Suprapubic skin (tissue), 4 donors: ENCODE data around the gene SLC16A2. TPM values are rescaled to one million over a fixed set of nuclear protein-coding genes. Genes with fewer than 3 reads are reported as not detected.
"Not testable (repeated sequence)": the region's sequence is repeated elsewhere in the genome, so short reads cannot be mapped to it uniquely, and the experiment has no call there.

Experiments
- DNase-seq, 2 donors: peaks; one replicate each; pipeline ENCODE4 v3.0.0-alpha.2; 2019; ENCODE audit warnings: low spot score in 2 of 2
- H3K27ac ChIP-seq: fragments of 200-600 bp; sonication (generic); one replicate; pipeline ENCODE4 v1.5.1; 2019
- H3K27me3 ChIP-seq: fragments of 200-600 bp; sonication (generic); one replicate; pipeline ENCODE4 v1.5.1; 2019
- H3K36me3 ChIP-seq: fragments of 200-600 bp; sonication (generic); one replicate; pipeline ENCODE4 v1.5.1; 2019
- H3K4me1 ChIP-seq: fragments of 200-600 bp; sonication (generic); one replicate; pipeline ENCODE4 v1.5.1; 2019
- H3K4me3 ChIP-seq: fragments of 200-600 bp; sonication (generic); one replicate; pipeline ENCODE4 v1.5.1; 2019; ENCODE audit warnings: mild to moderate bottlenecking
- H3K9me3 ChIP-seq: fragments of 200-600 bp; sonication (generic); one replicate; pipeline ENCODE4 v1.5.1; 2019
- EP300 ChIP-seq: sonication (generic); formaldehyde crosslinking; IDR thresholded peaks from one replicate; pipeline ENCODE4 v1.6.1; 2017; ENCODE audit warnings: antibody characterized with exemption
- POLR2A ChIP-seq, 2 donors: fragments of 450-650 bp; IDR thresholded peaks; one replicate each; pipeline ENCODE4 v1.6.1; 2017; ENCODE audit warnings: antibody characterized with exemption in 2 of 2, mild to moderate bottlenecking in 2 of 2, moderate library complexity in 2 of 2
- POLR2AphosphoS5 ChIP-seq, 3 donors: sonication (generic); formaldehyde crosslinking; IDR thresholded peaks; one replicate each; pipeline ENCODE4 v1.6.1; 2017; ENCODE audit warnings: antibody characterized with exemption in 3 of 3
- WGBS: methylation state at CpG from one replicate; pipeline ENCODE4 v1.1.5; 2018; 5-methylcytosine and 5-hydroxymethylcytosine counted together
- total RNA-seq, 4 donors: library from RNA; depleted of rRNA; stranded (reverse); fragments of >200 nt; gene quantifications; one replicate each; pipeline ENCODE4 v1.1.0, GENCODE V29; 2016
- TF ChIP-seq, protein P1 (sequence below), 2 donors: fragments of 200-600 bp in 1 of 2; fragments of 450-650 bp in 1 of 2; sonication (generic) in 1 of 2; IDR thresholded peaks; one replicate each; pipeline ENCODE4 v1.5.1; 2016 to 2019; ENCODE audit warnings: antibody characterized with exemption in 2 of 2, mild to moderate bottlenecking in 1 of 2, moderate library complexity in 1 of 2

SLC16A2 gene
- total RNA-seq, 4 donors from 2014 or later, result 2.6 to 6.0 (median 3.7) TPM

DNA sequence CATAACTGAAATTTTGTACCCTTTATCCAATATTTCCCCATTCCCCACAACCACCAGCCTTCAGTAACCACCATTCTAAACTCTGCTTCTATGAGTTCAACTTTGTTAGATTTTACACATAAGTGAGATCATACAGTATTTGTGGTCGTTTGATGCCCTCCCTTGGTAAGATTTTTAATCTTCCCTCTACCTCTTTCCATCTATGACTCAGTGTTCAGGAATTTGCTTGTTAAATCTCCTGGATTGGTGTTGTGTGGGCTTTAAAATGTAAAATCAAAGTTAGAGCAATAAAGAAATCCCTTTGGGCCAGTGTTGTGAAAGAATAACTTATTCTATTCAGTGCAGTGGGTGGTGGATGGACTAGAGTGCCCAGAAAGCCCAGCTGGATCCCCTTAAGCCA is 37.4 kb downstream of the SLC16A2 start:
- no peak for DNase-seq
- no peak overlapping the region for H3K27ac ChIP-seq
- WGBS, result 8% methylated on average over 1 of the region's 1 CpG
- TF ChIP-seq, protein P1, sequence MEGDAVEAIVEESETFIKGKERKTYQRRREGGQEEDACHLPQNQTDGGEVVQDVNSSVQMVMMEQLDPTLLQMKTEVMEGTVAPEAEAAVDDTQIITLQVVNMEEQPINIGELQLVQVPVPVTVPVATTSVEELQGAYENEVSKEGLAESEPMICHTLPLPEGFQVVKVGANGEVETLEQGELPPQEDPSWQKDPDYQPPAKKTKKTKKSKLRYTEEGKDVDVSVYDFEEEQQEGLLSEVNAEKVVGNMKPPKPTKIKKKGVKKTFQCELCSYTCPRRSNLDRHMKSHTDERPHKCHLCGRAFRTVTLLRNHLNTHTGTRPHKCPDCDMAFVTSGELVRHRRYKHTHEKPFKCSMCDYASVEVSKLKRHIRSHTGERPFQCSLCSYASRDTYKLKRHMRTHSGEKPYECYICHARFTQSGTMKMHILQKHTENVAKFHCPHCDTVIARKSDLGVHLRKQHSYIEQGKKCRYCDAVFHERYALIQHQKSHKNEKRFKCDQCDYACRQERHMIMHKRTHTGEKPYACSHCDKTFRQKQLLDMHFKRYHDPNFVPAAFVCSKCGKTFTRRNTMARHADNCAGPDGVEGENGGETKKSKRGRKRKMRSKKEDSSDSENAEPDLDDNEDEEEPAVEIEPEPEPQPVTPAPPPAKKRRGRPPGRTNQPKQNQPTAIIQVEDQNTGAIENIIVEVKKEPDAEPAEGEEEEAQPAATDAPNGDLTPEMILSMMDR (IDR thresholded peaks at IDR 0.05), result no peak
- no peak for TF ChIP-seq EP300
- TF ChIP-seq POLR2AphosphoS5 (IDR thresholded peaks at IDR 0.05), result no peak
- no peak for TF ChIP-seq POLR2A (IDR thresholded peaks at IDR 0.05)
- no peaks in the 10 kb centered on the region for H3K36me3 ChIP-seq
- no peaks in the 10 kb centered on the region for H3K27me3 ChIP-seq
- no peak overlapping the region for H3K4me3 ChIP-seq
- H3K9me3 ChIP-seq, result no peaks in the 10 kb centered on the region
- no peaks in the 10 kb centered on the region for H3K4me1 ChIP-seq

DNA sequence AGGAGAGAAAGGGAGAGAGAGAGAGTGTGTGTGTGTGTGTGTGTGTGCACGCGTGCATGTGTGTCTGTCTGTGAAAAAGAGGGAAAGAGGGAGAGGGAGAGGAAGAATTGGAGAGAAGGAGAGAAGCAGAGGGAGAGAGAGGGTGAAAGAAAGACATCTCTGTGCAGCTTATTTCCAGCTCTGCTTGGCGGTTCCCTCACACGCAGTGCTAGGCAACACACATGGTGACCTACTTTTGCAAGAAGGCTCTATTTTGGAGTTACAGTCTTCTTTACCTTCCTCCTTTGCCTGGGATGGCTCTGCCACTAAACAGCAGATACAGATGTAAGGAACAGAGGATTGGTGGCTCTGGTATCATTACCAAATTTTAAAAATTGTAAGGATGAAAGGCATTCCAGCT is 40.1 kb downstream of the SLC16A2 start:
- Histone ChIP-seq H3K9me3 (no peaks in the 10 kb centered on the region), H3K27me3 (no peaks in the 10 kb centered on the region), H3K4me1 (no peaks in the 10 kb centered on the region), H3K36me3 (no peaks in the 10 kb centered on the region), H3K27ac (no peak overlapping the region), H3K4me3 (no peak overlapping the region)
- WGBS, result 55% methylated on average over 4 of the region's 4 CpGs
- TF ChIP-seq, protein P1 (IDR thresholded peaks at IDR 0.05), result no peak
- TF ChIP-seq POLR2A (IDR thresholded peaks at IDR 0.05), result no peak
- no peak for TF ChIP-seq POLR2AphosphoS5 (IDR thresholded peaks at IDR 0.05)
- no peak for TF ChIP-seq EP300
- DNase-seq, result no peak

DNA sequence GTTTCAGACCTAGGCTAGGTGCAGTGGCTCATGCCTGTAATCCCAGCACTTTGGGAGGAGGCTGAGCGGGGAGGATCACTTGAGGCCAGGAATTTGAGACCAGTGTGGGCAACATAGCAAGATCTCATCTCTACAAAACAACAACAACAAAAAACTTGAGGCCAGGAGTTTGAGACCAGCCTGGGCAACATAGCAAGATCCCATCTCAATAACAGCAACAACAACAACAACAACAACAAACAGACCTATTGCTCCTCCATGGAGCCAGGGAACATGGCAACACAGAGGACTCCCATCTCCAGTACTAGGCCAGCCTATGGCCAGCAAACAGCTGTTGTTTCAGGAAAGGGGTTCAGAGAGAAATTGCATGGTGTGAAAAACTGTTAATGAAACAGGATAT is 43.4 kb downstream of the SLC16A2 start:
- 67% methylated on average over 1 of the region's 1 CpG for WGBS
- DNase-seq, result no peak
- no peaks in the 10 kb centered on the region for H3K9me3 ChIP-seq

DNA sequence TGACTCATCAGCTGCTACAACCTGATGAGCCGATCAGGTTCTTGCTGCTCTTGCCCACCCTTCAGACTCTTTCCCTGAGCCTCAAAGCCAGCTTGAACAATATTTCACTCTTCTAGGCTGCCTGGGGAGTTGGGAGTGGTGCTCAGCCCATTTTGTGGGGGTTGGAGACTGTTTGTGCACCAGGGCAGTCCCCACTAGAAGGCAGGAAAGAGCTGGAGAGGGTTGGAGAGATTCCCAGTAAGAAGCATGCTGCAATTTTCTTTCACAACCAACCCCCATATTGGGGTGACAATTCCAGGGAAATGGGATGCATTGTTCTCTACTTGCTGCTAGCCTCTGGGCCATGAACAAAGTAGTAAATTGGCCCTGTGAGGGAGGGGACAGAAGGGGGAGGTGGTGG is 44.1 kb downstream of the SLC16A2 start:
- no peak for TF ChIP-seq POLR2A (IDR thresholded peaks at IDR 0.05)
- TF ChIP-seq, protein P1 (IDR thresholded peaks at IDR 0.05), result no peak
- TF ChIP-seq EP300, result no peak
- TF ChIP-seq POLR2AphosphoS5 (IDR thresholded peaks at IDR 0.05), result no peak
- 85% methylated on average over 1 of the region's 1 CpG for WGBS
- no peaks in the 10 kb centered on the region for H3K9me3 ChIP-seq

More for the DNA sequence above, 43.4 kb downstream of the SLC16A2 start:
- TF ChIP-seq POLR2AphosphoS5 (IDR thresholded peaks at IDR 0.05), result no peak
- TF ChIP-seq, protein P1 (IDR thresholded peaks at IDR 0.05), result no peak
- no peak for TF ChIP-seq POLR2A (IDR thresholded peaks at IDR 0.05)
- no peak for TF ChIP-seq EP300
- Histone ChIP-seq H3K27ac (no peak overlapping the region), H3K27me3 (no peaks in the 10 kb centered on the region), H3K4me3 (no peak overlapping the region), H3K36me3 (no peaks in the 10 kb centered on the region), H3K4me1 (no peaks in the 10 kb centered on the region)

DNA sequence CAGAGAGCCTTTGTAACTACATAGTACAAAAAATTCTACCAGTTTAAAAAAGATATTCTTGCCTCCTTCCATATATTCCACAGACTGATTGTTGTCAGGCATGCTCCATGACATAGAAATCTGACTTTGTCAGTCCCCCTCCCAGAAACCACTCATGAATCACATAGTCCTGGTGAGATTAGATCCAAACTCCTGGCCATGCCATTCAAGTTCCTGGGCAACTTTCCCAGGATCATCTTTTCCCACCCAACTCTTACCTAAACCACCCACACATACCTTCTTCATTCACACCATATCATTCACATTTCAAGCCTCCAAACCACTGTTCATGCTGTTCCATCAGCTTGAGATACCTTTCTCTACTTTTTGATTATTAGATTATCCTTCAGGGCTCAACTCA is 46.4 kb downstream of the SLC16A2 start:
- Histone ChIP-seq H3K4me3 (no peak overlapping the region), H3K27me3 (no peaks in the 10 kb centered on the region), H3K36me3 (no peaks in the 10 kb centered on the region), H3K4me1 (no peaks in the 10 kb centered on the region), H3K9me3 (no peaks in the 10 kb centered on the region), H3K27ac (no peak overlapping the region)
- no peak for DNase-seq
- TF ChIP-seq POLR2AphosphoS5 (IDR thresholded peaks at IDR 0.05), result no peak
- no peak for TF ChIP-seq EP300
- TF ChIP-seq, protein P1 (IDR thresholded peaks at IDR 0.05), result no peak
- no peak for TF ChIP-seq POLR2A (IDR thresholded peaks at IDR 0.05)

More for the DNA sequence above, 44.1 kb downstream of the SLC16A2 start:
- H3K27me3 ChIP-seq, result no peaks in the 10 kb centered on the region
- H3K4me1 ChIP-seq, result no peaks in the 10 kb centered on the region
- H3K27ac ChIP-seq, result no peak overlapping the region
- DNase-seq, result no peak
- no peak overlapping the region for H3K4me3 ChIP-seq
- H3K36me3 ChIP-seq, result no peaks in the 10 kb centered on the region

DNA sequence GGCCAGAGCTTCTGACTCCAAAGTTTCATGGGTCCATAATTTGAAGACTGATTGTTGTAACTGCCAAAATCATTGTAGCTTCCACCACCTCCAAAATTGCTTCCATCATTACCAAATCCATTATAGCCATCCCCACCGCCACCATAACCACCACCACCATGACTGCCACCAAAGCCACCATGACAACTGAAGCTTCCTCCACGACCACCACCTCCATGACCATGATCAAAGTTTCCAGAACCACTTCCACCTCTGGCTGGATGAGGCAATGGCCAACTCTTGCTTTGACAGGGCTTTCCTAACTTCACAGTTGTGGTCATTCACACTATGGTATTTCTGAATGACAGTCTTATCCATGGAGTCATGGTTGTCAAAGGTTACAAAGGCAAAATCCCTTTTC is 51.8 kb downstream of the SLC16A2 start:
- not testable (repeated sequence) for H3K27ac ChIP-seq, H3K4me1 ChIP-seq, H3K9me3 ChIP-seq, H3K27me3 ChIP-seq, DNase-seq, H3K4me3 ChIP-seq, H3K36me3 ChIP-seq
- 65% methylated on average over 2 of the region's 2 CpGs for WGBS
